ENCODE data around the gene RAB11FIP4.

Gene RAB11FIP4

DNA sequence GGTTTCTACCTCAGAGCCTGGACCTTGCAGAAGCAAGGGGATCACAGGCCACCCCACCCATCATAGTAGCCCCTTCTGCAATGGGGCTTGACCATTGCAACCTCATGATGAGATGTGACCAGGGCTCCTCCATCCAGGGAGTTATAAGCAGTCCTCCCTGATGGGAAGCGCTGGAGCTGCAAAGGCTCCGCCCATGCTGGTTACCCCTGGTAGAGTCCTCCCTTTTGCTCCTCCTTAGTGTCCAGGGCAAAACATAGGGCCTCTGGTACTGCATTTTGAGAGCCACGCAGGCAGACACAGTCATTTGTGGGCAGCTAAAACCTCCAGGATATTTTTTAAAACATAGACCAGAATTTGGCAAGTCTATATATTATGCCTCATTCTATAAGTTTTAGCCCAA, 161.1 kb downstream of the RAB11FIP4 start:
- DNase-seq (ENCODE audit: extremely low read depth, low read depth) = no peak
- H3K4me3 ChIP-seq (replicated peaks; ENCODE audit: low read depth, low read length) = no peak overlapping the region
- TF ChIP-seq, protein P1, sequence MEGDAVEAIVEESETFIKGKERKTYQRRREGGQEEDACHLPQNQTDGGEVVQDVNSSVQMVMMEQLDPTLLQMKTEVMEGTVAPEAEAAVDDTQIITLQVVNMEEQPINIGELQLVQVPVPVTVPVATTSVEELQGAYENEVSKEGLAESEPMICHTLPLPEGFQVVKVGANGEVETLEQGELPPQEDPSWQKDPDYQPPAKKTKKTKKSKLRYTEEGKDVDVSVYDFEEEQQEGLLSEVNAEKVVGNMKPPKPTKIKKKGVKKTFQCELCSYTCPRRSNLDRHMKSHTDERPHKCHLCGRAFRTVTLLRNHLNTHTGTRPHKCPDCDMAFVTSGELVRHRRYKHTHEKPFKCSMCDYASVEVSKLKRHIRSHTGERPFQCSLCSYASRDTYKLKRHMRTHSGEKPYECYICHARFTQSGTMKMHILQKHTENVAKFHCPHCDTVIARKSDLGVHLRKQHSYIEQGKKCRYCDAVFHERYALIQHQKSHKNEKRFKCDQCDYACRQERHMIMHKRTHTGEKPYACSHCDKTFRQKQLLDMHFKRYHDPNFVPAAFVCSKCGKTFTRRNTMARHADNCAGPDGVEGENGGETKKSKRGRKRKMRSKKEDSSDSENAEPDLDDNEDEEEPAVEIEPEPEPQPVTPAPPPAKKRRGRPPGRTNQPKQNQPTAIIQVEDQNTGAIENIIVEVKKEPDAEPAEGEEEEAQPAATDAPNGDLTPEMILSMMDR (IDR thresholded peaks at IDR 0.05; ENCODE audit: low read depth, low read length, missing control alignments) = no peak

DNA sequence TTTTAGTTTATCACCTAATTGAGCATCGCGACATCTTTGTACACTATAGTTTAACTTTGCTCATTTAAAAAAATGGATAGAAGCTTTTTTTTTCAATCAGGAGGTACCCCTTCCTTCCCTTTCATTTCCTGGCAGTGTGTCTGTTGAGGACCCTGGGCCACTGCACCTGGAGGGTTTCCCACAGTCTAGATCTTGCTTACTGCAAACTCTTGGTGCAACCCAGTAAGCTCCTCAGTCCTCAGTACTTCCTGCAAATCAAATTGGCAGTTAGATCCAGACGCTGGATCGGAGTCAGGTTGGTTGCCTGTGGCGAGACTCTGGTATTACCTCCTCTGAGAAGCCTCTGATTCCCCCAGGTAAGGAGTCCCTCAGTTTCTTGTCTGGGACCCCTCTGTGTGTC, 162.0 kb downstream of the RAB11FIP4 start:
- DNase-seq (ENCODE audit: extremely low read depth, low read depth) = no peak
- no peak overlapping the region for H3K4me3 ChIP-seq (replicated peaks; ENCODE audit: low read depth, low read length)
- TF ChIP-seq, protein P1 (IDR thresholded peaks at IDR 0.05; ENCODE audit: low read depth, low read length, missing control alignments) = no peak

DNA sequence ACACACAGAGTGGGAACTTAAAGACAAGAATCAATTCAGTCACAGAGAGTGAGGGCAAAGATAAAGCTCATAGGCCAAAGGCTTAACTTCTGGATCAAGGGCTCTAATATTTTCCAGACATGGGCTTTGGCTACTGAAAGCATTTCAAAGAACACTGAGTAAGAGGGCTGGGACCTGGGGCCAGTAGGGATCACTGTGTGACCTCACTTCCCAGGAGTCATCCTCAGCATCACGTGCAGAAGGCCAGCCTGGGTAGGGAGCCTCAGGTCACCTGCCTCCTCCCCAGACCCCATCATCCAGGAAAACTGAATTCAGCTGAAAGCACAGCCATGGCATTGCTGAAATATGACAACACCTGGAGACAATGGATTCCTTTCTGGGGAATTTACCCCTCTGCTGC, 163.5 kb downstream of the RAB11FIP4 start:
- no peak for DNase-seq (ENCODE audit: extremely low read depth, low read depth)
- no peak overlapping the region for H3K4me3 ChIP-seq (replicated peaks; ENCODE audit: low read depth, low read length)
- TF ChIP-seq, protein P1 (IDR thresholded peaks at IDR 0.05; ENCODE audit: low read depth, low read length, missing control alignments) = no peak

DNA sequence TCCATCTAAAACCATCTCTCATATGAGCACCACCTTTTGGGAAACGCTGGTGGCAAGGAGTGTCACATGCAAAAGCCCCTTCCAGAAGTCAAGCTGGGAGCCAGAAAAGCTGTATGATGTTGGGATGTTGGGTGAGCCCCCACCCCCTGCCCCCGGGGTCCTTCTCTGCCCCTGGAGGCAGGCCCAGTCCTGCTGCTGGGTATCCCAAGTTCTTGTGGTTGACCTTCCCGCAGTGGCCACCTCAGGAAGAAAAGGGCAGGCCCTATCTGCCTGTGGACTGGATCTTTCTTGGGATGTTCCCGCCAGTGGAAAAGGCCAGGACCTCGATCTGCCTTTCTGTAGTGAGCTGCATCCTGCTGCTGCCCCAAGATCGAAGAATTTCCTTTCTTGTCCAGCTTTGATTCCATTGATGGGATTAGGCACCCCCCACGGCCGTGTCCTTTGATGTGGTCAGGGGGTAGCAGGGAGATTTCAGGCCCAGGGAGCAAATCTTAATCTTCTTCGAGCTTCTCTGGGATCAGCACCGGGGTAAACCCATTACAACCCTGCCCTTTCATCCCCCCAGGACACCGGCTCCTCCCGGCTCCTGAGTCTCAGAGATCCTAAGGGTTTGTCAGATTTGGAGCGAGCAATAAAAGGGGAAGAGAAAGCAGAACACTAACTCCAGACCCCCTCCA, 165.6 kb downstream of the RAB11FIP4 start:
- H3K4me3 ChIP-seq (replicated peaks; ENCODE audit: low read depth, low read length) = no peak overlapping the region
- no peak for DNase-seq (ENCODE audit: extremely low read depth, low read depth)
- TF ChIP-seq, protein P1 (IDR thresholded peaks at IDR 0.05; ENCODE audit: low read depth, low read length, missing control alignments) = no peak

DNA sequence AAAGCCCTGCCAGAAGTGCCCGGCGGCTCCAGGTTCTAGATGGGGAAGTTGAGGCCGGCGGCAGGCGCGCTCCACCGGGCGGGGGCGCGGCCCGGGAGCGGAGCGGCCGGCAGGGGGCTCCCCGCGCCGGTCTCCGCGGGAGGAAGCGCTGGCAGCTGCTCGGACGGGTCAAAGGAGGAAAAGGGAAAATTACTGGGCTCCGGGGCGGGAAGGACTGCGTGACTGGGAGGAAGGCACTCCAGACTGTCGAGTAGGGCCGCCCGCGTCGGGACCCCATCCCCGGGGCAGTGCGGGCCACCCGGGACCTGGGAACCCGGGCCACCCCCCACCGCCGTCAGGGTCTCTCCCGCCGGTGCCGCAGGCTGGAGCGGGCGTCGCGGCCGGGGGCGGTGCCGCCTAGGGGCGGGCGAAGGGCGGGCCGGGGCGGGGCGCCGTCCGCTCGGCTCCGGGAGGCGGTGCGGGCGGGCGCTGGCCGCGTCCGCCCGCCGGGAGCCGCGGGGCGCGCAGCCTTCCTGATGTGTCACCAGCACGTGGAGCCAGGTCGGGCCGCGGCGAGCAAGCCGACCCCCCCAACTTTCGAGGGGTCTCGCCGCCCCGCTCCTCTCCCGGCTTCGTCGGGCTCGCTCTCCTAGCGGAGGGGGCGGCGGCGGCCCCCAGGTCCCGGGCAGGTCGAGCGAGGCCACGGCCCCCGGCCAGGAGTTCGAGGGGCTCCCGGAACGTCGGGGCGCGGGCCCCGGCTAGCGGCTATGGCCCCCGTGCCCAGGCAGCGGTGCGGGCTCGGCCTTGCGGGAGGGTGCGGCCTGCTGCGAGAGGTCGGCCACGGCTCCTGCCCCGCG, 167.5 kb downstream of the RAB11FIP4 start:
- TF ChIP-seq, protein P1 (IDR thresholded peaks at IDR 0.05; ENCODE audit: low read depth, low read length, missing control alignments) = peak; percentile 60
- peak; percentile 54 for DNase-seq (ENCODE audit: extremely low read depth, low read depth)
- H3K4me3 ChIP-seq (replicated peaks; ENCODE audit: low read depth, low read length) = peak overlapping the region; percentile 67

DNA sequence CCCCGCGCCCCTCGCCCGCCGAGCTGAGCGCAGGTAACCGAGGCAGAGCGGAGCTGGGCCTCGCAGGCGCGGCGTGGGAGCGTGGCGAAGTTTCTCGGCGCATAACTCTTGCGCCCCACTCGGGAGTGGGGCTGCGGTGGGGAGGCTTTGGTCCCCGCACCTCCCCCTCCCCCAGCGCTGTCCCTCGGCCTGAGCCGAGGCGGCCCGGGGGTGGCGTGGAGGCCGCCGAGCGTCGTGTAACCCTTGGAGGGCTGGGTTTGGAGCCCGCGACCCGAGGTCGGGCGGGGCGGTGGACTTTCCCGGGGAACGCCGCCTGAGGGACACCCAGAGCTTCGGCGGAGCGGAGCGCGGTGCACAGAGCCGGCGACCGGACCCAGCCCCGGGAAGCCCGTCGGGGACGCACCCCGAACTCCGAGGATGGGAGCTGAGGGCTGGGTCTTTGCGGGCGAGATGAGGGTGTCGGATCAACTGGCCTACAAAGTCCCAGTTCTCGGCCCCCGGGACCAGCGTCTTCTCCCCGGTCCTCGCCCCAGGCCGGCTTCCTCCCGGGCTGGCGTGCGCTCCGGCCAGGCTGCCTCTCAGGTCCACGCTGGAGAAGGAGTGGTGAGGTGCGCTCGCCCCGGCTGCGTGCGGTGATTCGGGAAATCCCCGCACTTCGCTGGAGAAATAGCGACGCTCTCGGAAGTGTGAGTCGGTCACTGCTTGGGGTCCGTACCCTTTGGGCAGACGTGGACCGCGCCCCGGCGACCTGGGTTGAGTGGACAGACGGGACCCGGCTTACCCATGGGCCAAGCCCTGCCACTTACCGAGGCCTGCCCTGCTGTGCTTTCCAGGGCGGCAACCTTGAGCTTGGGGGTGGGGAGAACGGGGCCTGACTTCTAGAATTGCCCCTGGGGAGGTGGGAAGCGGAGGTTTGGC, 168.4 kb downstream of the RAB11FIP4 start:
- H3K4me3 ChIP-seq (replicated peaks; ENCODE audit: low read depth, low read length) = peak overlapping the region; percentile 67
- TF ChIP-seq, protein P1 (IDR thresholded peaks at IDR 0.05; ENCODE audit: low read depth, low read length, missing control alignments) = no peak
- DNase-seq (ENCODE audit: extremely low read depth, low read depth) = no peak

All from HFF-Myc (cell line).